HG02970 (cell line): ENCODE measurements around the gene WFDC13.
"Not testable (repeated sequence)": the region's sequence is repeated elsewhere in the genome, so short reads cannot be mapped to it uniquely, and the experiment has no call there.

Source experiments
- ATAC-seq: cut with Tn5 transposase; IDR thresholded peaks from one replicate; pipeline ENCODE4 v1.9.1; 2021; ENCODE audit warnings: mild to moderate bottlenecking, moderate library complexity, moderate number of reproducible peaks; ENCODE audit not compliant: unreplicated experiment, low FRiP score

Gene WFDC13

GRCh38 chr20:45701873-45702272 lies at the start of gene WFDC13:
TSS of gene WFDC13 (plus strand) at chr20:45702038. CDS start at chr20:45702124, 86 bp downstream.
- no peak for ATAC-seq

GRCh38 chr20:45657038-45657437 lies 44.8 kb upstream of the WFDC13 start:
- ATAC-seq = not testable (repeated sequence)

- no peak for ATAC-seq
Measured at GRCh38 chr20:45670139-45670538, 31.7 kb upstream of the WFDC13 start, which contains the start of gene WFDC11. TSS of gene WFDC11 (minus strand) at chr20:45670239. CDS start at chr20:45650600, 19,639 bp downstream.

DNA sequence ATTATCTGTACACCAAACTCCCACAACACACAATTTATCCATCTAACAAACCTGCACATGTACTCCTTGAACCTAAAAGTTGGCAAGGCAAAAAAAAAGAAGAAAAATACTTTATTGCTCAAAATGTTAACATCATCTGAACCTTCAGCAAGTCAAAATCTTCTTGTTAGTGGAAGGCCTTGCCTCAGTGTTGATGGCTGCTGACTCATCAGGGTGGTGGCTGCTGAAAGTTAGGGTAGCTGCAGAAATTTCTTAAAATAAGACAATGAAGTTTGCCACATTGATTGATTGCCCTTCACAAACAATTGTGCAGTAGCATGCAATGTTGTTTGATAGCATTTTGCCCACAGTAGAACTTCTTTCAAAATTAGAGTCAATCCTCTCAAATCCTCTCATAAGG lies 29.1 kb upstream of the WFDC13 start:
- no peak for ATAC-seq

DNA sequence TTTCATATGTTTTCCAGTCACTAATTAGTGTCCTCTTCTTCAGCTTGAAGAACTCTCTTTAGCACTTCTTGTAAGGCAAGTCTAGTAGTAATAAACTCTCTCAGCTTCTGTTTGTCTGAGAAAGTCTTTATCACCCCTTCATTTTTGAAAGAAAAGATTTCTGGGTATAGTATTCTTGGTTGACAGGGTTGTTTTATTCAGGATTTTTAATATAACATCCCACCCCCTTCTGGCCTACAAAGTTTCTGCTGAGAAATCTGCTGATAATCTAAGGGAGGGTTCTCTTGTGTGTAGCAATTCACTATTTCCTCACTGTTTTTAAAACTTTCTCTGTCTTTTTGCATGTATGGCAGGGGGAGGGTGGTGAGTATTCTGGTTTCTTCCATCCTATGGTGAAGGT lies 22.2 kb upstream of the WFDC13 start:
- ATAC-seq = no peak

GRCh38 chr20:45685896-45686295 lies 15.9 kb upstream of the WFDC13 start:
- no peak for ATAC-seq

DNA sequence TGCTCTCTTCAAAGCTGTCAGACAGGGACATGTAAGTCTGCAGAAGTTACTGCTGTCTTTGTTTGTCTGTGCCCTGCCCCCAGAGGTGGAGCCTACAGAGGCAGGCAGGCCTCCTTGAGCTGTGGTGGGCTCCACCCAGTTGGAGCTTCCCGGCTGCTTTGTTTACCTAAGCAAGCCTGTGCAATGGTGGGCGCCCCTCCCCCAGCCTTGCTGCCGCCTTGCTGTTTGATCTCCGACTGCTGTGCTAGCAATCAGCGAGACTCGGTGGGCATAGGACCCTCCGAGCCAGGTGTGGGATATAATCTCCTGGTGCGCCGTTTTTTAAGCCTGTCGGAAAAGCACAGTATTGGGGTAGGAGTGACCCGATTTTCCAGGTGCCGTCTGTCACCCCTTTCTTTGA lies 8.5 kb upstream of the WFDC13 start:
- not testable (repeated sequence) for ATAC-seq

DNA sequence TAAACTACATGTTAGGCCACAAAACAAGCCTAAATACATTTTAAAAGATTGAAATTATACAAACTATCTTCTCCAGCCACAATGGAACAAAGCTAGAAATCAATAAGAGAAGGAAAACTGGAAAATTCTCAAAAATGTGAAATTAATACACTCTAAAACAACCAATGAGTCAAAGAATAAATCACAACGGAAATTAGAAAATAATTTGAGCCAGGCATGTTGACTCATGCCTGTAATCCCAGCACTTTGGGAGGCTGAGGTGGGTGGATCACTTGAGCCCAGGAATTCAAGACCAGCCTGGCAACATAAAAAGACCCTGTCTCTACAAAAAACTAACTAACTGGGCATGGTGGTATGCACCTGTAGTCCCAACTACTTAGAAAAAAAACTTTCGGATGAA lies 6.3 kb upstream of the WFDC13 start:
- no peak for ATAC-seq

- ATAC-seq = no peak
Measured at GRCh38 chr20:45701104-45701503, 734 bp upstream of the WFDC13 start.

DNA sequence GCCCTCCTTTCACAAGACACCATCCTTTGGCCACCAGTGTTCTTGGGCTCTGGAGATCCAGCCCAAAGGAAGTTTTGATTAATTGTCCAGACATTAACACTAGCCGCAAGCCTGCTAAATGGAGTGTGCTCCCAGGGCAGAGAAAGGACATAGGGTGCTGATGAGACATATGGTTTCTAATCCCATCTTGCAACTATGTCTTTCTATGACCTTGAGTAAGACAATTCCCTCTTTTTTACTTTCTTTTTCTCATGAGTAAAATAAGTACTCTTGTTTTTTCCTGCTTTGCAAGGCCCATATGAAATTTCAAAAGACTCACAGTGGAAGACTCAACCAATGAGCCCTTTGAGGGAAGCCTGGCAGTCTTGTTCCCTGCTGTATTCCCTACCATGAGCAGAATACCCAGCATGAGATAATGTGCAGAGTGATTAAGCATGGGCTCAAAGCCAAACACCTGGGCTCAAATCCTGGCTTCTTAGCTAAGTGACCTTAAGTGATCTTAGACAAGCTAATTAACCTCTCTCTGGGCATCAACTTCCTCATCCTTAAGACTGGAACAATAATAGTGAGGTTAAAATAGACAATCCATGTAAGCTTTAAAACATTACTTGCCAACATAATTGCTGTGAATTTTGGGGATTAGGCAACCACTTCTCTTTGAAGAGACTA lies 3.3 kb downstream of the WFDC13 start, which contains the start of gene WFDC10B:
WFDC10B (minus strand) TSS at position 51 of the 669 bp plus-strand sequence. CDS start 19,027 bp downstream, outside the sequence.
- ATAC-seq = no peak

DNA sequence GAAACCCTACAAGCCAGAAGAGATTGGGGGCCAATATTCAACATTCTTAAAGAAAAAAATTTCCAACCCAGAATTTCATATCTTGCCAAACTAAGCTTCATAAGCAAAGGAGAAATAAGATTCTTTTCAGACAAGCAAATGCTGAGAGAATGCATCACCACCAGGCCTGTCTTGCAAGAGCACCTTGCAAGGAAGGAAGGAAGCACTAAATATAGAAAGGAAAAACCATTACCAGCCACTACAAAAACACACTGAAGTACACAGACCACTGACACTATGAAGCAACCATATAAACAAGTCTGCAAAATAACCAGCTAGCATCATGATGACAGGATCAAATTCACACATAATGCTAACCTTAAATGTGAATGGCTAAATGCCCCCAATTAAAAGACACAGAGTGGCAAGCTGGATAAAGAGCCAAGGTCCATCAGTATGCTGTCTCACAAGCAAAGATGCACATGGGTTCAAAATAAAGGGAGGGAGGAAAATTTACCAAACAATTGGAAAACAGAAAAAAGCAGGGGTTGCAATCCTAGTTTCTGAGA lies 14.4 kb downstream of the WFDC13 start:
- ATAC-seq = not testable (repeated sequence)

GRCh38 chr20:45722047-45722446 lies 20.2 kb downstream of the WFDC13 start, which contains the start of gene SPINT4:
TSS of gene SPINT4 (plus strand) at chr20:45722347. CDS start at chr20:45722368, 21 bp downstream.
- no peak for ATAC-seq

DNA sequence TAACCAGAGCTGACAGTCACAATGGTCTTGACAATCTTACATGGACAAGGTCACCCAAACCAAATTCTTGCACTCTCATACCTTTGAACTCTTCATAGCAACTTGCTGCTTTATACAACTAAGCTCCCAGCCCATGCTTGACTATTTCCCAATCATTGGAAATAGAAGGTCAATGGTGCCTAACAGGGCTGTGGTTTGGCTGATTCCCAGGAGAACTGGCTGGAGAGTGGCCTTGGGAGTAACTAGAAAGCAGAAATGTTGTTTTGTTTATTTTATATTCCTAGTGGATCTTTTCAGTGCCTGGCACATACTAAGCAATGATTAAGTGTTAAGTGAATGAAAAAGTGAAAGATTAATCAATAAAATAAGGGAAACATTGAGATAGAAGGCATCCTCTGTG lies 23.3 kb downstream of the WFDC13 start:
- no peak for ATAC-seq

- ATAC-seq = no peak
Measured at GRCh38 chr20:45727044-45727443, 25.2 kb downstream of the WFDC13 start.

GRCh38 chr20:45732199-45732598 lies 30.4 kb downstream of the WFDC13 start:
- ATAC-seq = no peak

GRCh38 chr20:45735552-45735951 lies 33.7 kb downstream of the WFDC13 start:
- ATAC-seq = no peak

GRCh38 chr20:45735988-45736387 lies 34.1 kb downstream of the WFDC13 start:
- ATAC-seq = no peak

DNA sequence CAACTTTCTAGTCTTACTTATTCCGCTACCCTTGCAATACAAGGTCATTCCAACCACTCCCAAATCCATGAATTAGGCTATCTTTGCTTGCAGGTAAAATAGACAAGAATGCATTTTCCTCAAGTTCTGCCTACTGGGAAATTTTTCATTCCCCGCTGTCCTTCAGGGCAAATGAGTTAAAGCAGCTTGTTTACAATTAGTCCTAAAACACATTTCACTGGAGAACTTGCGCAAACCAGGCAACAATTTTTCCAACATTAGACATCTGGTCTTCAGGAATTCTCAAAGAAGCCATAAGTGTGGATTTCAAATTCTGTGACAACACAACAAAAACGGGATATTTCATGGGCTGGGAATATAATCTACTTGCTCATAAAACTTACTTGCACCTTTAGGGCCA lies 40.8 kb downstream of the WFDC13 start:
- no peak for ATAC-seq

- ATAC-seq = no peak
Measured at GRCh38 chr20:45745015-45745414, 43.2 kb downstream of the WFDC13 start.

DNA sequence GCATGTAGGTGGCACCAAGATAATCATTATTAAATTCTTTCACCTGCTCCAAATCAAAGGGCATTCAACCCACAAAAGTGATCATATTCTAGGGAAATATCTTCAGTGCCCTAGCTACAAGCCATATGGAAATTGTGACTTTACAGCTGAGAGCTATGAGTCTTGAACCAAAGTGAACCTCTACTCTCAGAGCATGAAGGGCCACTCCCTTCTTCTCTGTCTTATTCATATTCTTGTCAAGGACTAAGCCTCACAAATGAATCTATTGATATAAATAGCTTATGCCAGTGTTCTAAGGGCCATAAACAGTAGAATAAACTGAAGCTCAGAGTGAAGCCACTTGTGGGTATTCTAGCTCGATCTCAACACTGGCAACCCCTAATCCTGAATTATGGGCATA lies 49.9 kb downstream of the WFDC13 start:
- no peak for ATAC-seq

DNA sequence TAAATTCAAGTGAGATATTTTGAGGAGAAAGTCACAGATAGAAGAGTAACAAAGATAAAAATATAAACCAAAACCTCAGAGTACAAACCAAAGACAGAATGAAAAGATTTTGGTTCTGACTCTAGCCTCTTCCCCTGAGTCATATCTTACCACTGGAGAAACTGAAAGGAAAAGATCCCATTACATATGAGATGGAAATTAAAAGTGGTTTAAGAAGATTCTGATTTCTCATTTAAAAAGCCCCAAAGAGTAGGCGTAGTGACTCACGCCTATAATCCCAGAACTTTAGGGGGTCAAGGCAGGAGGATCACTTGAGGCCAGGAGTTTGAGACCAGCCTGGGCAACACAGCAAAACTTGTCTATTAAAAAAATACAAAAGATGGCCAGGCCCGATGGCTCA lies 50.9 kb downstream of the WFDC13 start:
- ATAC-seq = no peak

DNA sequence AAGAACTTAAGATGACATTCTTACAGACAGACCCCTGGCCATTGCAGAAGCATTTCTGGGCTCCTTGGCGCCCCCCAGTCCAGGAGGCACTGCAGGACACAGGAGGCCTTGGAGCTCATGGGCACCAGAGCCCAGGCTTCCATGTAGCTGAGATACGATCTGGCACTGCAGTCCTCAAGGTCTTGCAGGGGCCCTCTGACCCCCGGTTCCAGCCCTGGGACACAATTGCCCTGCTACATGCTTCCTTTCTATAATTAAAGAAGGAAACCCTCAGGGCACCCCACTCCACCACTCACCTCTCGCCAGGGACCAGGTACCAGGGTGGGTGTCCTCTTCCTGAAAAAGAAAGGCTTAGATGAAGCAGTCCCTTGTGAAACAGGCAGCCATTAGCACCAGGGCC lies 56.3 kb downstream of the WFDC13 start:
- no peak for ATAC-seq
